Stimulated activated CD4-positive, alpha-beta T cell treated with anti-CD3 and anti-CD28 coated beads, TNF-alpha, amount 100 ng/mL, for 4 hours (primary cell): ENCODE measurements around the gene TXN2.
"Not testable (repeated sequence)": the region's sequence is repeated elsewhere in the genome, so short reads cannot be mapped to it uniquely, and the experiment has no call there.

Experiments used
- DNase-seq, 3 experiments: peaks; one replicate each; pipeline ENCODE4 v3.0.0-alpha.2; 2020; ENCODE audit warnings: low read depth in 3 of 3

TXN2 gene

DNA sequence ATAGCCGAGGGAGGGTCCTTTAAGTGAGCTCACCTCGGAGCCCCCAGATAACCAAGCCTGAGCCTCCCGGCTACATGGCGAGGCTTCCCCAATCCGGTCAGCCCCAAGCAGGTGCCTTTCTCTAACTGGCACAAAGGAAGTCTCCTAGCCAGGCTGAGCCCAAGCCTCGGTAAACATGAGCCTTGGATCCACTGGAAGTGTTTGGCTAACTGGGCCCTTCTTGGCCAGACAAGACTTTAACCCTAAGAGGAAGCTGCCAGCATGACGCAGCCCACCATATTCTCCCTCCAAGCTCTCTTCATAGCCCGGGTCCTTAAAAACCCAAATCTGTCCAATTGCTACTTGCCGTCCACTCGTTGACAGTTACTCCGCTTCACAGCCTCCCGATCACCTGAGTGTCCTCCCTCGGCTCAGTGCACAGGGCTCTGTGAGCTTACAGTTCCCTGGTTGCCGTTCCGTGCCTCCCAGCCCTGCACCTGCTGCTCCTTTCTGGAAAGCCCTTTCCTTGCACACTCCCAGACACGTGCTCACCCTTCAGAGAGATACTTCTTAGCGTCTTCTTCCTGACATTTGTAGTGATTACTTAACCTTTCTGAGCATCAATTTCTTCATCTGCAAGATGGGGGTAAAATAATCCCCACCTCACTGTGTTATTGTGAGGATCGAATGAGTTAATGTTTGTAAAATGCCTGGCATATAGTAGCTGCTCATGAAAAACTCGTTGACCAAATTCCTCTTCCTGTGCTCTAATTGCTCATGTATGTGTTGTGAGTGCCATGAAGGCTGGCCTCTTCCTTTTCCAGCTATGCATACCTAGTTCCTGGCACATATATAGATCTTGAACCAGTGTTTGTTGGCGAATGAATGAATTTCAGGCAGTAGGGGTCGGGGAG, 25.6 kb downstream of the TXN2 start:
- DNase-seq: no peak

DNA sequence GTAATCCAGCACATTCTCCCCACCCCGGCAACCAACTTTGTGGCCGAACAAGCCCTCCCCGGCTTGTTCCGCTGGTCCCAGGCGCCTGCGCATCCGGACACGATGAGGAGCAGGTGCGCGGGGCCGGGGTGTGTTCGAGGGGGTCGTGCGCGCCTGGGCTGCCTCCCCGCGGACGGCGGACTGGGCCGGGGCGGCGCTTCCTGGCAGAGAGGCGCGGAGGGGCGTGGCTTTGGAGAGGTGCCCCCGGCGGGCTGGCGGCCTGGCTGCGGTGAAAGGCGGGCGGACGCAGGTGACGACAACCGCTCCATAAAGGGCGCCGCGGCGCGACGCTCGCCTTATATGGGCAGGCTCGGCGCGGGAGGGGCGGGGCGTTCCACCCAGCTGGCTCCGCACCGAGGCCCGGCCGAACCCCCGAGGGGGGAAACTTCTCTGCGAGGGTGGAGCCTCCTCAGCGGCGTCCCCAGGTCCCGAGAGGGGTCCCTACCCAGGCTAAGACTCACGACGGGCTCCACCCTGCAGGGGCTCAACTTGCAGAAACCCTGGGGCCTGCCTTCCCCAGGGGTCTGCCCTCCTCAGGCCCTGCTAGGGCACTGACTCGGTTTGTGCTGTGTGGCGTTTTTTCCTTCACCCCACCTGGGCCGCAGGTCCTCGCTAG, 26.4 kb downstream of the TXN2 start:
- DNase-seq: peak; percentile 92 to 98 (median 92)

DNA sequence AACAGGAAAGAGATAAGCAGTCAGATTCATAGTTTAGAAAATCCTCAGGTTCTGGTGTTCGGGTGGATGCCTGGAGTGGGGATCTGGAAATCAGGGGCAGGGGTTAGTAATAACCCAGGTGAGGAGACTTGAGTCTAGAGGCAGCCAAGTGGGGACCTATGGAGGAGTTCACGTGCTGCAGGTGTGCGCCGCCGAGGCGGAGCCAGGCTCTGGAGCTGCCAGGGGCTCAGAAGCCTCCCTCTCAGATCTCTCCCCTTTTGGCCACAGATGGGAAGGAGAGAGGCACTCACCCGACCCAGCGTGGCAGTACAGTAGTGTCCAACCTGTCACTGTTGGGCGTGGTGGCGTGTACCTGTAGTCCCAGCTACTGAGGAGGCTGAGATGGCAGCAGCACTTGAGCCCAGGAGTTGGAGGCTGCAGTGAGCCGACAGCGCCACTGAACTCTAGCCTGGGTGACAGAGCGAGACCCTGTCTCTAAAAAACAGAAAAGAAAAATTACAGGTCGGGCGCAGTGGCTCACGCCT, 27.5 kb downstream of the TXN2 start:
- no peak for DNase-seq

DNA sequence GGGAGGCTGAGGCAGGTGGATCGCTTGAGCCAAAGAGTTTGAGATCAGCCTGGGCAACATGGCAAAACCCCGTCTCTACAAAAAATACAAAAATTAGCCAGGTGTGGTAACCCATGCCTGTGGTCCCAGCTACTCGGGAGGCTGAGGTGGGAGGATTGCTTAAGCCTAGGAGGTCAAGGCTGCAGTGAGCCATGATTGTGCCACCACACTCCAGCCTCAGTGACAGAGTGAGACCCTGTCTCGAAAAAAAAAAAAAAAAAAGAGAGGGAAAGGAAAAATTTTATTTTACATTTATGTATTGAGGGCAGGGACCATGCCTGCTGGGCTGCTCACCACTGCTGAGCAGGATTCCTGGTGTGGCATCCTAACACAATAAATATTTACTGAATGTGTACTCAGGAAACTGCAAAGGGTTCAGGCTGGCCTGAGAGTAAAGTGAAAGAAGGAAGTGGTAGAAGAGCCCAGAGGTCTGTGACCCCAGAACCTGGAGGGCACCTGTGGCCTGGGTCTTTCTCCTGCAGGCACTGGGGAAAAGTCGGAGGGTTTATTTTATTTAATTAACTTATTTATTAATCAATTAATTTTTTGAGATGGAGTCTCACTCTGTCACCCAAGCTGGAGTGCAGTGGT, 28.3 kb downstream of the TXN2 start:
- not testable (repeated sequence) for DNase-seq

DNA sequence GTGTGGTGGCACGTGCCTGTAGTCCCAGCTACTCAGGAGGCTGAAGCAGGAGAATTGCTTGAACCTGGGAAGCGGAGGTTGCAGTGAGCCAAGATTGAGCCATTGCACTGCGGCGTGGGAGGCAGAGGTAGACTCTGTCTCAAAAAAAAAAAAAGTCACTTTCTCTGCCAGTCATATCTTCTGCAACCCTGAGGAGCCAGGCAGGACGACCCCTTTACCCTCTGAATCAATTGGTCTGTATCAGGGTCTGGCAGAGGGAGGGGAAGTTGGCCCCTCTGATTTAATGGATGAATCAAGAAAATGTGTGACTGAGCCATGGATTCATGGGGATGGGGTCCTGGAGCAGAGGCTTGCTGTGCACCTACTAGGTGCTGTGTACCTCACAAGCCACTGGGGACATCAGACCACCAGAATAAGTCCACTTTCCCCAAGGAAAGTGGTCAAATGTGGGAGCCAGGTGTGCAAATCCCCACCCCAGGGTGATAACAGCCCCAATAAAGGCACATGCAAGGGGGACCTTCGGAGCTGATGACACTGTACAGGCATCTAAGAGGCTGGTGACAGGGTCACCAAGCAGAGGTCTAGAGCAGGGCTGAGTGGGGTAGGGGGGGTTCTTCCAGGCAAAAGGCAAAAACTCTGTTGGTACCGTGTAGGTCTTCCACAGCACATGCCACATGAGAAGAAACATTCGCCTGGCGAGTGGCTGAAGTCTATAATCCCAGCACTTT, 29.0 kb downstream of the TXN2 start:
- peak in 2 of 3 experiments; percentile 21 to 25 for DNase-seq

DNA sequence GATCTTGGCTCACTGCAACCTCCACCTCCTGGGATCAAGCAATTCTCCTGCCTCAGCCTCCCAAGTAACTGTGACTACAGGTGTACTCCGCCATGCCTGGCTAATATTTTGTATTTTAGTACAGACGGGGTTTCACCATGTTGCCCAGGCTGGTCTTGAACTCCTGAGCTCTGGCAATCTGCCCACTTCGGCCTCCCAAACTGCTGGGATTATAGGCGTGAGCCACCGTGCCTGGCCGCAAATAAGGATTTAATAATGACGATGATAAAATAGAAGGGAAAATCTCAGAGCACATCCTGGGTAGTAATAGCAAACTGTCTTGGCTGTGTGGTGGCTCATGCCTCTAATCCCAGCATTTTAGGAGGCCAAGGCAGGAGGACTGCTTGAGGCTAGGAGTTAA, 30.5 kb downstream of the TXN2 start:
- DNase-seq: not testable (repeated sequence)

DNA sequence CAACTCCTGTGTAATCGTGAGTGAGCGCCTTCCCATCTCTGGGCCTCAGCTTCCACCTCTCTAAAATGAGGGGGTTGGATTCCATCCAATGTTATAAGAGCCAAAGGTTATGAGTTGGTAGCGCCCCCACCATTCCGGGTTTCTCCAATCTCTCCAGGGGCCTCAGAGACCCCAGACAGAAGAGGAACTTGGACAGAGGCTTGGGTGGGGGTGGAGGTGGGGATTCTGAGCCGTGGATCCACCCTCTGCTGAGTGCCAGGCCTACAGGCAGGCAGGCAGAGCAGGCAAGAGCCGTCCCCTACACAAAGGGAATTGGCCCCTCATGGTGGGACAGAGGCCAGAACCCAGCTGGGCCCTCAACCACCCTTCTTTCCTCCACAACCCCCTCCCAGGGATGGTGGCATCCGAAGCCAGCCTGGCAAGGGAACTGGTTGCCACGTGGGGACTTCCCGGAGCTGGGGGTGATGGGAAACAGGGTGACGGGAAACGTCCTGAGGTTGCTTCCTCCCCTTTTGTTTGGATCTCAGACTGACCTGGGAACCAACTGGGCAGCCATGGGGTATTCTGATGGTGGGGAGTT, 31.8 kb downstream of the TXN2 start:
- no peak for DNase-seq

DNA sequence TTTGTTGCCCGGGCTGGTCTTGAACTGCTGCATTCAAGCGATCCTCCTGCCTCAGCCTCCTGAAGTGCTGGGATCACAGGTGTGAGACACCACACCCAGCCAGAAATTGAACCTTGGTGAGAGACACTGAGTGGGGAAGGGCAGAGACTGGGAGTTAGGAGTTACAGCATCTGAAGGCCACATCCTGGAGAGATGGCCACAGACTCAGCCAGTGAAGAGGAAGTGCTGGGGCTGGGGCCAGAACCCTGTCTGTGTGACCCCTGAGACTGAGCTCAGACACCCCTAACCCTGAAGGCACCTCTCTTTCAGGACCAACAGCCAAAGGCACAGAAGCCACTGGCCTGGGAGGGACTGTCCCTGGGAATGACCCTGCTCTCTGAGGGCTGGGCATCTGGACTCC, 33.8 kb downstream of the TXN2 start:
- DNase-seq: no peak

DNA sequence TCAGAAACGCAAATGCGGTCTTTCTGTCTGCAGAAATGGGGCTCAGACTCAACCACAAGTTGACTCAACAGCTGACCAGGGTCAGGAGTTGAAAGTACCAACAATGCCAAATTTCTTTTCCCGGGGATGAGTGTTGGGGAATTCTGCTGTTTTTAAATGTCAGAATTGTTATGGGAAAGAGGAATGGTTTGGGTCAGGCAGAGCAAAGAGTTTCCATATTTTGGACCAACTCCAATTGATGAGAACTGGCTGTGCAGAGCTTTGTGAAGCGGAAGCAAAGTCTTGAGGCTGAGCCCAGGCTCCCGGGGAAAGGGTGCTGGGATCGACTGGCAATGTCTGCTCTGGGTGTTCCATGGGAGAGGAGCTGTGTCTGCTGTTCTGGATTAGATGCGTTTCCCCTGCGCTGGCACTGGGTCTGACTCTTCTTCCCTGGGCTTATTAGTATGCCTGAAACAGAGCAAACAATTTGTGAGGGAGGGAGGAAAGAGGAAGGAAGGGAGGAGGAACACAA, 36.2 kb downstream of the TXN2 start:
- DNase-seq: no peak

DNA sequence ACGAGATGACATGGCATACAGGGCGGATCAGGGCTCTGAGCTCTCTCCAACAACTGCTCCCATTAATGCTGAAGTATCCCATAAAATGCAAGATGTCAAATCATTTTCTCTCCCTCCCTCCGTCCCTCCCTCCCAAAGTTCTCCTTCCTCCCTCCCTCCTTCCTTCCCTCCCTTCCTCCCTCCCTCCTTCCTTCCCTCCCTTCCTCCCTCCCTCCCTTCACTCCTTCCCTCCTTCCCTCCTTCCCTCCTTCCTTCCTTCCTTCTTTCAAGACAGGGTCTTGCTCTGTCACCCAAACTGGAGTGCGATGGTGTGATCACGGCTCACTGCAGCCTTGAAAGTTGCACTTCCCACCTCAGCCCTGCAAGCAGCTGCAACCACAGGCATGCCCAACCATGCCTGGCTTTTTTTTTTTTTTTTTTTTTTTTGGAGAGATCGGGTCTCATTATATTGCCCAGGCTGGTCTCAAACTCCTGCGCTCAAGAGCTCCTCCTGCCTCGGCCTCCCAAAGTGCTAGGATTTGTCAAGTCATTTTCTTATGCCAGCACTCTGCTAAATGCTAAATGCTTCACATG, 38.2 kb downstream of the TXN2 start:
- no peak for DNase-seq

DNA sequence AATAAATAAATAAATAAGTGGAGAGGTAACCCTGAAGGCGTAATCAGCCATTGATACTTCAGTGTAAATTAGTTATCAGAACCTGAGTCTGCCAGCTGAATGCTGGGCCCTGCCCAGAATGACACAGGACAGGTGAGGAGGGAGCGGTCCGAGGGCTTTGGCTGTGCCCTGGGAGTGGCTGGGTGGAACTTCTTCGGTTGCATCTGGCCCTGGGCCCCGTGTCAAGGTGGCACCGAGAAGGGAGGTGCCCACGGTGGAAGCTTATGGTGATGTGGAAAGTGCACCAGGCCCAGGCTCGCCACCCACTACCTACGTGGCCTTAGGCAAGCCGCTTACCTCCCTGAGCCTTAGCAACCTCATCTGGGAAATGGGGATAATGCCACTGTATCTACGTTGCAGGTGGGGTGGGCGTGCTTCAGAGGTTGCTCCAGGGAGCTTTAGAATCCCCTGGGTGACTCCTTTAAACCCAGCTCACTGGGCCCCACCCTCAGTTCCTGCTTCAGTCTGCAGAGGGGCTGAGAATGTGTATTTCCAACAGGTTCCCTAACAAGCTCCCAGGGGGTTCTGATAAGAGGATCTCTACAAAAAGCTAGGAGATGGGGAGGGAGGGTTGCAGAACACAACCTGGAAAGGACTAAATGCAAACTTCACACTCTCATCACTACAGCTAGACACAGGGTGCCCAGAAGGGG, 38.8 kb downstream of the TXN2 start:
- no peak for DNase-seq

DNA sequence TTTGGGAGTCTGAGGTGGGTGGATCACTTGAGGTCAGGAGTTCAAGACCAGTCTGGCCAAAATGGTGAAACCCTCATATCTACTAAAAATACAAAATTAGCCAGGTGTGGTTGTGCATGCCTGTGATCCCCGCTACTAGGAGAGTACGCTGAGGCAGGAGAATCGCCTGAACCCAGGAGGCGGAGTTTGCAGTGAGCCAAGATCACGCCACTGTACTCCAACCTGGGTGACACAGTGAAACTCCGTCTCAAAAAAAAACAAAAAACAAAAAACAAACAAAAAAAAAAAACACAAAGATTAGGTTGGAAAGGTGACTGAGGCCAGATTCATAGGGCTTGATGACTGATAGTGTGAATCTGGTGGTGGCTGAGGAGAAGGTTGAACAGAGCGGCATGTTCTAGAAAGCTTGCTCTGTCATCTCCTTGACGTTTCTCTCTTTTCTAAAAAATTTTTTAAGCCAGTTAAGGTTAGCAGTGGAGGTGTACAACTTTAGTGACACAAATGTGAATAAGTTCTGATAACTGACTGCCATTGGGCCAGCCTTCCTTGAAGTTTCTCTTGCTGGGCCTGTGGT, 40.9 kb downstream of the TXN2 start:
- DNase-seq: no peak

DNA sequence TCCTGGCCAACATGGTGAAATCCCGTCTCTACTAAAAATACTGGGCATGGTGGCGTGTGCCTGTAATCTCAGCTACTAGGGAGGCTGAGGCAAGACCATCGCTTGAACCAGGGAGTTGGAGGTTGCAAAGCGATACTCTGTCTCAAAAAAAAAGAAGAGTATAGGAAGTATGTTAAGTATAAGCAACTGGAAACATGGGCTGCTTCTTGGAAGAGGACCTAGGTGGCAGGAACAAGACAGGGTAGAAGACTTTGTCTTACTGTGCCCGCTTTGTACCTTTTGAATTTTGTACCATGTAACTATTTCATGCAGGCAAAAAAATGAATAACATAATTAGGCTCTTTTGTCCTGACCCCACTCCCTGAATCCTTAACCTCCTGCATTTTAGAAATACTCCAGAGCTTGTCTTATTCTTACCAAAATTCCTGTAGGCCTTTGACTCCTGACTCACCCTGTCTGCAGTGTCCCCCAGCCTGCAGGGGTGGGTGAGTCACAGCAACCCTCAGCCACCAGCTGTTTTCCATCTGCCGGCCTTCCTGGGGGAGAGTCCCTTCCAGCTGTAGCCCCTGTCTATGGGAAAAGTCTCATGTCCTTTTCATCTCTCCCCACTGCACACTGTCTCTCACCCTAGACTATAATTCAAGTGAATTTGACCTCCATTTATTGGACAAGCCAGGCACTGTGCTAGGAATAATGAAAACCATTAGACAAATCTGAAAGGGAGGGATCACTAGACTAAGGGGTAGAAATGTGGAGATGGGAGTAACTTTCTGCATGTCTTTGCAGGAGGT, 41.8 kb downstream of the TXN2 start:
- DNase-seq: no peak

DNA sequence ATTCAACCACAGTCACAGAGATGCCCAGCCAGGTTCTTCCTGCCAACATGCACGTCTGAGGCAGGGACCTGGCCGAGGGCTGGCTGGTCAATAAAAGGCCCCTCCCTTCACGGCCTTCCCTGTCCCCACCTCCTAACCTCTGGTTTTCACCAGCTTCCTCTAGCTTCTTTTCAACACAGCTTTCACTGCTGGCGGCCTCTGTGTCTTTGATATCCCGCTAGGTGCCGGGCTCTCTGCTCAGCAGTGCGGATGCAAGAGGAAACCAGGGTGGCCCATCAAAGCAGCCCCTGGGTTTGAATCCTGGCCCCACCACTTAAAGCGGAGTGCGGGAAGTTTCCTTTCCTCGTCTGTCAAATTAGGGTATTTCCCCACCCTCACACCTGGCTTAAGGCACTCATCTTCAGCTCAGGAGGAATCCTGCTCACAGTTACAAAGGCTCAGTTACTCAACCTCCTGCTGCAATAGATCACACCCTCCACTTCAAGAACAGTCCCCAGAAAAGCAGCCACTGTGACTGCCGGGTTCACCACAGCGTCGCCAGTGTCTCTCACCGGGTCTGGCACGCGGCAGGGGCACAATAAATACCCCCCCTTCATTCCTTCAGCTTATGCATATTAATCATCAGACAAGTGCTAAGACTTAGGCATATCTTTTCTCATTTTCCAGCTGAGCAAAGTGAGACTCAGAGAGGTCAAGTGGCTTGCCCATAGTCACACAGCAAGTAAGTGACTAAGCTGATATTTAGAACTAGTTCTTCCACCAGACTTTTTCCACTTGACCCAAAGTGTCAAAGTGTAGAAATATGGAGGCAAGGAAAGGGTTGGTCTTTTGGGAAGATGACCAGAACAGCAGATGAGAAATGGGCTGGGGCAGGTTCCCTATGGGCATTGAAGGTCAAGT, 45.7 kb downstream of the TXN2 start:
- peak; percentile 24 to 54 (median 49) for DNase-seq

DNA sequence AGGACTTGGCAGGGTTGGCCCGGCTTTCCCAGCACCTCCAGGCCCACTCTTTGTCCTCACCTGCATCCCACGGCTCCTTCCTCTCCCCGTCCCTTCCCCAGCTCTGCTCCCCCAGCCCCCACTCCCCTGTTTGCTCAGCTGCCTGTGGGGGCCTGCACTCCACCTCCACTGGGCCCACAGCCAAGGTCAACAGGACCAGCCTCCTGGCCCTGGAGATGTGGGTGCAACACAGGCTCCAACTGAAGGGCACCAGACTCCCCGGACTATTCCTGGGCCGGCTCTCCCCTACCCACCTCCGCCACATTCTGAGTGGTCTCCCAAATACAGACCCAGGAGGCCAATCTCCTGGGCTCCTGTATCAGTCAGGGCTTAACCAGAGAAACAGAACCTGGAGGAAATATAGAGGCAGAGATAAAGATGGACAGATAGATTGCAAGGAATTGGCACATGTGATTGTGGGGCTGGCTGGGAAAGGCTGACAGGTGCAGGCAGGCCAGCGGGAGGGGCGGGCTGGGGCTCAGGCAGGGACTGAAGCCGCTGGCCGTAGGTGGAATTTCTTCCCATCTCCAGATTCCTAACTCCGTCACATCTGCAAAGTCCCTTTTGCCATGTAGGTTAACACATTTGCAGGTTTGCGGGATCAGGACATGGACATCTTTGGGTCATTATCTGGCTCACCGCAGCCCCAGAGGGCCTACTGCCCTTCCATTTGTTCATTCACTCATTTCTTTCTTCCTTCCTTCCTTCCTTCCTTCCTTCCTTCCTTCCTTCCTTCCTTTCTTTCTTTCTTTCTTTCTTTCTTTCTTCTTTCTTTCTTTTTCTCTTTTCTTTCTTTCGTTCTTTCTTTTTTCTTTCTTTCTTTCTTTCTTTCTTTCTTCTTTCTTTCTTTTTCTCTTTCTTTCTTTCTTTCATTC, 47.9 kb downstream of the TXN2 start:
- DNase-seq: no peak

DNA sequence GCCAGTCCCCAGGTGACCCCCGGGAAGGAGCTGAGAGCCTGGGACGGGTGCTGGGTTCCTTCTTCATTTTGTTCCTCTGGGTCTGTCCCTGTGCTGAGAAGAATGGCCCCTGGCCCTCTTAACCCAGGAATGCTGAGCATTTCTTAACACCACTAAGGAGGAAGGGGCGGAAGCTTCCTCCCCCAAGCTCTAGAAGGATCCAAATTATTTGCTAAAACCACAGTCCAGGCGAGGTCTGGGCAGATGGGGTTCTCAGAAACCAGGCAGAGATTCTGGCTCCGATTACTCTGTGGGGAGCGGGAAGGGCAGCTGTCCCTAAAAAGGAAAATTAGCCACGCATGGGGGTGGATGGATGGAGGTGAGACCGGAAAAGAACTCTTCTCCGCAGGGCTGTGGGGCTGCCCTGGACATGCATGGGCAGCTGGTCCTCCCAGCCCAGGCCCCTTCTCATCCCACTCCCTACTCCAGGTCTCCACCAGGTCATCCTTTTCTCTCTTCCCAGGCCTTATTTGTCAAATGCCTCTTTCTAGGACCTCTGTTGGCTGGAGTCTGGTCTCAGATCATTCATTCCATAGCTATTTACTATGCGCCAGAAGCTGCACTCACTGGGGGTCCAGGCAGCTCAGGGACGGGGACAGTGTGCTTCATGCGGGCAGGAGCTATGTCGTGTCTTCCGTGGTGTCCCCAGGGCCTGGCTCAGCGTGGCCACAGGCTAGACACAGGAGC, 48.7 kb downstream of the TXN2 start:
- no peak for DNase-seq
